Activated naive CD8-positive, alpha-beta T cell treated with anti-CD3 and anti-CD28 coated beads, Interleukin-2, amount 50 U/mL, for 24 hours (primary cell): ENCODE measurements around the gene RPH3AL.
"Not testable (repeated sequence)": the region's sequence is repeated elsewhere in the genome, so short reads cannot be mapped to it uniquely, and the experiment has no call there.

Source experiments
- ATAC-seq: fragments of 150-1000 bp; cut with Tn5 transposase; one replicate; pipeline ENCODE4 v1.10.0; 2021
- DNase-seq: peaks from one replicate; pipeline ENCODE4 v3.0.0; 2021
- H3K27ac Mint-ChIP-seq: one replicate; pipeline ENCODE4 v1.8.0; 2021; ENCODE audit warnings: mild to moderate bottlenecking, mixed read lengths
- H3K27me3 Mint-ChIP-seq: one replicate; pipeline ENCODE4 v1.8.0; 2021; ENCODE audit warnings: mixed read lengths
- H3K36me3 Mint-ChIP-seq: one replicate; pipeline ENCODE4 v1.8.0; 2021; ENCODE audit warnings: low read depth, mixed read lengths
- H3K4me1 Mint-ChIP-seq: one replicate; pipeline ENCODE4 v1.8.0; 2021; ENCODE audit warnings: mixed read lengths
- H3K4me3 Mint-ChIP-seq: one replicate; pipeline ENCODE4 v1.8.0; 2021; ENCODE audit warnings: mild to moderate bottlenecking, moderate library complexity, mixed read lengths
- H3K9me3 Mint-ChIP-seq: one replicate; pipeline ENCODE4 v1.8.0; 2021; ENCODE audit warnings: mixed read lengths

The RPH3AL gene

DNA sequence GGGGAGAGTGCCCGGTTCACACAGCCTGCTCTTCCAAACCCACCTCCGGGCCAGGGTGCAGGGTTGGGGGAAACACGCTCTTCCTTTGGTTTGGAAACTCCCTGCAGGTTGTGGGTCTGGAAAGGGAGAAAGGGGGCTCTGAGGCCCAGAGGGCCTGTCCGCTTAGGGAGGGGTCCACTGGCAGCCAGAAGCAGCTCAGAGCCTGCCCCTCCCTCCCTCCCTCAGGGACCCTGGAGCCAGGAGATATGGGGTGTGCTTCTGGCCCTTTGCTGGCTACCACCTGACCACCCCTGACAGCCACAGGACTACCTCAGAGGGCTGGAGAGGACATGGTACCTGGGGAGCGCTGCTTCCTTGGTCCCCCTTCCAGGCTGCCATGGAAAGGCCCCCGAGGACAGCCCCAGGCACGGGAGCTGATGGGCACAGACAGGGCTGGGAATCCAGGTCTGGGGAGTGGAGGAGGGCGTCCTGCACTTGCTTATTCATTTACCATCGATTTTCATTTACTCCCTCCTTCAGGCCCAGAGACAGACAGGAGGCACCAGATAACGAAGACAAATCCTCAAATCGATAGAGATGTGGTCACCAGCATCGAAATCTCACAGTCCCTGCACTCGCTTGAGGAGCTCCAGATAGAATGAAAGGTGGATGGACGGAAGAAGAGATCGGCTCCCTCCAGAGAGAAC lies 122.8 kb downstream of the RPH3AL start:
- no peaks in the 10 kb centered on the region for H3K27me3 Mint-ChIP-seq
- no peak for DNase-seq
- H3K4me1 Mint-ChIP-seq: no peaks in the 10 kb centered on the region
- H3K9me3 Mint-ChIP-seq: no peaks in the 10 kb centered on the region
- no peak for ATAC-seq
- no peaks in the 10 kb centered on the region for H3K36me3 Mint-ChIP-seq
- no peak overlapping the region for H3K4me3 Mint-ChIP-seq
- H3K27ac Mint-ChIP-seq: no peak overlapping the region

DNA sequence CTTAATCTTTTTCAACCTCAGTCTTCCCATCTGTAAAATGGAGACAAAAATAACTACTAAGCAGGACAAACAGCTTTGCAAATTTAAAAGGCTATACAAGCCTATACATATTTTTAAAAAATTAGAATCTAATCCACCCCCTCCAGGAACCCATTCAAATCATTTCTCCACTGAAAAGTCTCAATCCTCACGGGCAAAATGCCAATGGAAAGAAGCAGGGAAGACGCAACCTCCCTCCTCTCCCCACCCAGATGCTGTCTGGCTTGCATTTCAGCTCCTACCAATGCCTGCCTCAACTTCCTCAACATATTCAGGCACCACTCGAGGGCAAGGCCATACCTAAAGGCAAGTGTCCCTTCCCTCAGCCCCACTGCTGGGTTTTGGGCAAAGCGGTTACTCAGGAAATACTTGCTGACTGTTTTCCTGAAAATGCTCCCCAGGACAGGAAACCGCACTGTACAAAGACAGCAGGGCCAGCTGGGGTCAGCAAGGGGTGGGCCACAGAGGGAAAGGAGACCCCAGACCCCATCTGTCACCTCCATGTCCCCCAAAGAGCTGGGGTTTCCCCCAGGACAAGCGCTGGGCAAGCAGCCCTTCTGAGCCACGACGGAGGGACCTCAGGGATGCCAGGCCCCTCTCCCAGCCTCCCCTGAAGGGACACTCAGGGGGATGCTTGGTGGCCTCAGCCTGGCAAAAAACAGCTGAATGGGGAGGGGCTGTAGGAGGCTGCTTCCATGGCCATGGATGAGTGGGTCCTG lies 123.5 kb downstream of the RPH3AL start:
- H3K27me3 Mint-ChIP-seq: no peaks in the 10 kb centered on the region
- DNase-seq (no peak), ATAC-seq (no peak)
- no peak overlapping the region for H3K27ac Mint-ChIP-seq
- no peaks in the 10 kb centered on the region for H3K36me3 Mint-ChIP-seq
- H3K4me3 Mint-ChIP-seq: no peak overlapping the region
- H3K4me1 Mint-ChIP-seq: no peaks in the 10 kb centered on the region
- no peaks in the 10 kb centered on the region for H3K9me3 Mint-ChIP-seq

DNA sequence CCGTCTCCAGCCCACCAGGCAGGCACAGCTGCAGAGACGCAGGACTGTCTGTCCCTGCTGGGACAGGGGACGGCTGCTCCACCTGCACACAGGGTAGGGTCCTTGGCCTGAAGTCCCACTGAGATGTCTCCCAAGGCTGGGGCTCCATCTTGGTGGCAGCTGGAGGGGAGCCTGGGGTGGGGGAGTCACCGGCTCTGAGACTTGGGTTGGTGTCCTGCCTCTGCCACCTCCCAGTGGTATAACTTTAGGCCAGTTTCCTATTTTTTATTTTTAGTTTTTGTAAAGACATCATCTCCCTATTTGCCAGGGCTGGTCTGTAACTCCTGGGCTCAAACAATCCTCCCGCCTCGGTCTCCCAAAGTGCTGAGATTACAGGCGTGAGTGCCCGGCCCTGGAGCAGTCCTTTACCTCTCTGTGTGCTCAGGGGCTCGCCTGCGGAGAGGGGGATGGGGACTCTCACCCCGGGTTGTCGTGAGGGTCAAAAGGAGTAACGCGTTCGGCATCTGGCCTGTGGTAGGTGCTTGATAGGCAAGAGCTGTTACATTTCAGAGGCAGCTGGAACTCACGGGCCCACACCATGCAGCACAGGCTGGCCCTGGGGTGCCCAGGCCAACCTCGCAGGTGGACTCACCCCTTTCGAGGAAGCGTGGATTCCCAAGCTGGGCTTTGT lies 124.5 kb downstream of the RPH3AL start:
- Mint-ChIP-seq H3K4me3 (no peak overlapping the region), H3K27ac (no peak overlapping the region), H3K36me3 (no peaks in the 10 kb centered on the region), H3K4me1 (no peaks in the 10 kb centered on the region), H3K9me3 (no peaks in the 10 kb centered on the region), H3K27me3 (no peaks in the 10 kb centered on the region)
- no peak for ATAC-seq
- DNase-seq: no peak

DNA sequence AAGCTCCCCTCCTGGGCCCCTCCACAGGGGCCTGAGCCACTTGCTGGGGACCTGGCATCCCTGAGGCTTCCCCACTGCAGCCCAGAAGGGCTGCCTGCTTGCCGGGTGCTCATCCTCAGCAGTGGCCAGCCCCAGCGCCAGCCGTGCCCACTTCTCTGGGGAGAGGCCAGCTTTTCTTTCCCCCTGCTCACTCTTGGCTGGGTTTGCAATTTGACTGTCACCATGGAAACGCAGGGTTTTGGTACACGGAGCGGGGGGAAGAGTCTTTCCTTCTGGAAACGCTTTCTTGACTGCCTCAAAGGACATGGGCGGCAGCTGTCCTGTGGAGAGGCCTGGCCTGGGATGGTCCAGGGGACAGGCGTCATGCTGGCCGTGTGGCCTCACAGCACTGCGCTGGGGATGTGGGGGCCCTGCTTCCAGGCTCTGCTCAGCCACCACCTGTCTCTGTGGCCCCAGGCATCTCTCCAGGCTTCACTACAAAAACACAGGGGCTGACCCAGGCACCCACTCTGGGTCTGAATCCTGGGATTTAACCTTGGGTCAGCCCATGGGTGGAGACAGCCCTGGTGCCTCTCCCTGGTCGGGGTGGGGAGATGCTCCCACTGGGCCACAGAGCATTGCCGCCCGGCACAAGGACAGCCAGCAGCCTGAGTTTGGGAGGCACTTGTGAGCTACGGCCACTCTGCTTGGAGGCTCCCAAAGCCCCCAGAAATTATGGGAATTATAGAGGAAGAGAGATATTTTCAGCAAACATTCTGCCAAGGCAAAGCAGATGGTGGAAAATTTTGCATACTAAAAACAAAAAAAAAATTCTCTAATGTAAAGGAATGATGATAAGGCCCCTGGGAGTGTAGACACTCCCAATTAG lies 125.3 kb downstream of the RPH3AL start:
- H3K9me3 Mint-ChIP-seq: no peaks in the 10 kb centered on the region
- no peaks in the 10 kb centered on the region for H3K36me3 Mint-ChIP-seq
- no peak overlapping the region for H3K4me3 Mint-ChIP-seq
- DNase-seq: no peak
- no peak for ATAC-seq
- H3K4me1 Mint-ChIP-seq: no peaks in the 10 kb centered on the region
- H3K27ac Mint-ChIP-seq: no peak overlapping the region
- H3K27me3 Mint-ChIP-seq: no peaks in the 10 kb centered on the region

DNA sequence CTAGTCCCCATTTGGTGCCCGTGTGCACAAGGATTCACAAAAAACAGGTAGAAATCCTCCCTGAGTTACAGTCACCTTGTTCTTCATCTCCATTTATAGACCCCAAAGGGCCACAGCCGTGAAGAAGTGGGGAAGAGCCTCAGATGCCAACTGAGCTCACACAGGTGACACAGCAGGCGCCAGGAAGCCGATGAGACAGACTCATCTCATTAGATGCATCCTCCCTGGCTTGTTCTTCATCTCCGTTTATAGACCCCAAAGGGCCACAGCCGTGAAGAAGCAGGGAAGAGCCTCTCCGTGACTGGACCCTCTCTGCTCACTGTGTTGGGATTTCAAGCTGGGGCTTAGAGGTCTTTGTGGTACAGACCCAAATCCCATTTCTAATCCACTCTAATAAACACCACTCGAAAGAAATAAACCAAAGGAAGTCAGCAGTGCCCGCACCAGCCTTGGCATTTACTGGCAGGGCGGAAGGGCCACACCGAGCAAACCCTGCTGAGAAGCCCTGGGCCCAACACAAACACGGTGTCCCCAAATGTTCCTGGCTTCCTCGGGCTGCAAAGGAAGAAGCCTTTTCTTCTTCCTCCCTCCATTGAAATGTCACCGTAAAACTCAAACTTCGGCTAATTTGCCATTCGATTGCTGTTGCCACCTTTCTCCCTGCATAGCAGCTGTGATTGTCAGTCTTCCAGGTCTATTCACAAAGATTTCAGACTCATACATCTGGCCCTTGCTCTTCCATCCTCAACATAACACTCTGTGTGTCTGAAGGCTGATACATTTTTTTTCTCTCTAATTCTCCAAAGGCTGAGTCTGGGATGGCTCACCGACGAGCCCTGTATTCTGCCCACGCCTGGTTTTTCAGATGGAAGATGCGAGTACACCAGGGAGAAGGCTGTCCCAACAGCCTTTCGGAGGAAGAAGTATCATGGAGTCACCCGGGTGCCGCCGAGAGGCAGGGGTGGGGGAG lies 126.2 kb downstream of the RPH3AL start:
- Mint-ChIP-seq H3K4me3 (no peak overlapping the region), H3K4me1 (no peaks in the 10 kb centered on the region), H3K27me3 (no peaks in the 10 kb centered on the region), H3K36me3 (no peaks in the 10 kb centered on the region), H3K9me3 (no peaks in the 10 kb centered on the region), H3K27ac (no peak overlapping the region)
- ATAC-seq (no peak), DNase-seq (no peak)

DNA sequence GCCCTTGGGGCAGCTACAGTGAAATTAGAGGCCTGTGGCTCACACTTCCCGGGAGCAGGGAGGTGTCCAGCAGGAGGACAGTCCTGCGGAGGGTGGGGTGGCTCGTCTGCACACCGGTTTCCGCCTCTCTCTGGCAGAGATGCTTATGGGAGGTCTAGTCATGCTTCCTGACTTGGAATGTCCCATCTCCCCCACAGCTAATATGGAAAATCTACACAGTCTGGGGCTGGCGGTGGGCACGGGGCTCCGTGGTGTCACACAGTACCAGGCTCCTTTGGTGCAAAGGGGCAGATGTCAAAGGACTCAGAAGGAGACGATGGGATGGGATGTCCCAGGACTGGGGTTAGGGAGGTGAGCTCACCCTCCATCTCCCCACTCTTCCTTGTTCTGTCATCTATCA lies 127.1 kb downstream of the RPH3AL start:
- H3K4me1 Mint-ChIP-seq: no peaks in the 10 kb centered on the region
- ATAC-seq (no peak), DNase-seq (no peak)
- no peaks in the 10 kb centered on the region for H3K27me3 Mint-ChIP-seq
- H3K36me3 Mint-ChIP-seq: no peaks in the 10 kb centered on the region
- no peak overlapping the region for H3K27ac Mint-ChIP-seq
- H3K9me3 Mint-ChIP-seq: no peaks in the 10 kb centered on the region
- no peak overlapping the region for H3K4me3 Mint-ChIP-seq

DNA sequence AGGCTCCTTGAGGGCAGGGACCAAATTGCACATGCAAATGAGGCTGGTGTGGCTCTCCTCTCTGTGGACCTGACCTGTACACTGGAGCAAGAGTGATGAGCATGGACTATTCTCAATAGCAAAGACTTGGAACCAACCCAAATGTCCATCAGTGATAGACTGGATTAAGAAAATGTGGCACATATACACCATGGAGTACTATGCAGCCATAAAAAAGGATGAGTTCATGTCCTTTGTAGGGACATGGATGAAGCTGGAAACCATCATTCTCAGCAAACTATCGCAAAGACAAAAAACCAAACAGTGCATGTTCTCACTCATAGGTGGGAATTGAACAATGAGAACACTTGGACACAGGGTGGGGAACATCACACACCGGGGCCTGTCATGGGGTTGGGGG lies 128.0 kb downstream of the RPH3AL start:
- DNase-seq, H3K27me3 Mint-ChIP-seq, H3K36me3 Mint-ChIP-seq, H3K27ac Mint-ChIP-seq, H3K4me3 Mint-ChIP-seq, ATAC-seq, H3K9me3 Mint-ChIP-seq, H3K4me1 Mint-ChIP-seq: not testable (repeated sequence)

DNA sequence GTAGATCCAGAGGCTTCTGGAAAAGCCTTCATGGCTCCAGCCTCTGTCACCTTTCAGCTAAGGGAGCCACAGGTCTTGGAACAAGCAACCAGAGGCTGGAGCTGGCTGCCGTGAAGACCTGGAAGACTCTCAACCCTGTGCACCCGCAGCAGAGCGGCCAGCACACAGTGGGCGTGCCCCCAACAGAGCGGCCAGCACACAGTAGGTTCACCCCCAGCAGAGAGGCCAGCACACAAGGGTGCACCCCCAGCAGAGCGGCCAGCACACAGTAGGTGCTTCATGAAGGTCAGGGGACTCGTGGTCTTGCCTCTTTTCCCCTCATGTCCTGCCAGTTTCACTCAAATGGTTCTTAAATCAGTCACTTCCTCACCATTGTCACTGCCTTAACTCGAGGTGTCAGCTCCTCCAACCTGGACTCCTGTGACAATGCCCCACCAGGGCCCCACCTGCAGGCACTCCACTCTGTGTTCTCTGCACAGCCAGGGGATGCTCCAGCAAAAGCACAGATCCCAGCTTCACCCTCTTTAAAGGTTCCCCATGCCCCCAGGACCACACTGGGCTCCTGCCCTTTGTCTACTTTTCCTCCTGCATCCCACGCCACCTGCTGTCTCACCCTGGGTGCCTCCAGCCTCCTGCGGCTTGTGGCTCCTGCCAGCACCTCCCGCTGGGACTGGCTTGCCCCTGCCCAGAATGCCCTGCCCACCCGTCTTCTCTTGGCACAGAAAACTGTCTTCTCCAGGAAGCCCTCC lies 128.7 kb downstream of the RPH3AL start:
- H3K9me3 Mint-ChIP-seq: no peaks in the 10 kb centered on the region
- H3K27me3 Mint-ChIP-seq: no peaks in the 10 kb centered on the region
- no peak overlapping the region for H3K27ac Mint-ChIP-seq
- ATAC-seq (no peak), DNase-seq (no peak)
- no peak overlapping the region for H3K4me3 Mint-ChIP-seq
- no peaks in the 10 kb centered on the region for H3K36me3 Mint-ChIP-seq
- no peaks in the 10 kb centered on the region for H3K4me1 Mint-ChIP-seq

DNA sequence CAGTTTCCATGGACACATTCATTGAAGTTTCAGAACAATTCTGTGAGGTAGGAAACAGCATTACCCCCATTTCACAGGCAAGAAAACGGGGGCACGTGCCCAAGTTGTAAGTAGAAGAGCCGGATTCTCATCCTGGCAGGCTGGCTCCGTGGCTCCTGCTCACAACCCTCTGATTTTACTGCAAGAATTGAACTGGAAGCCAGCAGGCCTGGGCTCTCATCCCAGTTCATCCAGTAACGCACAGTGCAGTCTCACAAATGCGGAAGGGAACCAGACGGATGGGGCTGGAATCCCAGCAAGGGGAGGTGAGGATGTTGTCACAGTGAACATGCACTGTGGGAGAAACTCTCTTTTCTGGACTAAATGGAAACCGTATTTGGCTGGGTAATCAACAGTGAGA lies 130.4 kb downstream of the RPH3AL start:
- no peaks in the 10 kb centered on the region for H3K27me3 Mint-ChIP-seq
- ATAC-seq (no peak), DNase-seq (no peak)
- no peaks in the 10 kb centered on the region for H3K9me3 Mint-ChIP-seq
- no peak overlapping the region for H3K27ac Mint-ChIP-seq
- no peak overlapping the region for H3K4me3 Mint-ChIP-seq
- no peaks in the 10 kb centered on the region for H3K4me1 Mint-ChIP-seq
- H3K36me3 Mint-ChIP-seq: no peaks in the 10 kb centered on the region

DNA sequence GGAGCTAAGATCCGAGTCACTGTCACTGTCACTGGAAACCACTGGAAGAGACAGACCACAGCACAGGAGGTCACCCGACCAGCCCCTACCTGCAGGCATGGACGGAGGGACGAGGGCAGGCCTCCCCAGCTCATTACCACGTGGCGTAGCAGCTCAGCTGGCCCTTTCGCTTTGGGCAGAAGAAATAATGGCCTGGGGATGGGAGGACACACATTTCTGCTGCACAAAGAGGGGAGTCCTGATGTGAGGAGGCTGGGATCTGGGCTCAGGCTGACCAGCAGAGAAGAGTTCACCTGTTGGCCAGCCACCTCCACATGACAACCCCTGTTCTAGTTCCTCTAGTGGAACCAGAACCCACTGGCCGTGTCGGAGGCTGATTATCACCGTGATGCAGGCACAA lies 132.9 kb downstream of the RPH3AL start:
- Mint-ChIP-seq H3K27me3 (no peaks in the 10 kb centered on the region), H3K4me3 (no peak overlapping the region), H3K4me1 (no peaks in the 10 kb centered on the region), H3K27ac (no peak overlapping the region), H3K9me3 (no peaks in the 10 kb centered on the region), H3K36me3 (no peaks in the 10 kb centered on the region)
- no peak for ATAC-seq
- no peak for DNase-seq

DNA sequence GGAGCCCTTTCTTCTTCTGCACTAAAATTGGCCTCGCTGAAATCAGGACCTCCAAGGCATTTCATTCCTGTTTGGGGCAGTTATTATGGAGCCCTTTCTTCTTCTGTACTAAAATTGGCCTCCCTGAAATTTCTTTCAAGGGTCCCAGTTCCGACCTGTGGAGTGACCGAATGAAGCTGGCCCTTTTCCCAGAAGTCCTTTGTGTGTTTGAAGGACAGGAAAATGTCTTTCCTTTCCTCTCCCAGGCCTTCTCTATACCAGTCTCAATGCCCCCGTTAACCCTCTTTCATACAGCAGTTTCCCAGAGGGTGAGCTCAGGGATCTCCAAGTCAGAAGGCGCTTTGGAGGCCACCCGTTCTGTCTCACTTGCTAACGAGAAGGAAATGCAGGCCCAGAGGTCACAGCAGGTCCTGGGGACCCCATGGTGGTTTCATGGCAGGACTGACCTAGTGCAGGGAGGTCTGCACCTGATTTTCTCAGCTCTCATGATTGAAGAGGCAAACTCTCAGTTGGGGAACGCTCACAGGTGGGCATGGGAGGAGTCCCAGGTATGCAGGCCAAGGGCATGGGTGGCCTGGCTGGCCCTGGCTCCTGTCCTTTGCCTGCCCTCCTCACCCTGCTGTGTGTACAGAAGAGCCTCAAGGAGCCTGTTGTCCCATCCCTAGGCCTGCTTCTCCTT lies 134.0 kb downstream of the RPH3AL start:
- Mint-ChIP-seq H3K9me3 (no peaks in the 10 kb centered on the region), H3K36me3 (no peaks in the 10 kb centered on the region), H3K27ac (no peak overlapping the region), H3K27me3 (no peaks in the 10 kb centered on the region), H3K4me3 (no peak overlapping the region), H3K4me1 (no peaks in the 10 kb centered on the region)
- ATAC-seq: no peak
- DNase-seq: no peak

DNA sequence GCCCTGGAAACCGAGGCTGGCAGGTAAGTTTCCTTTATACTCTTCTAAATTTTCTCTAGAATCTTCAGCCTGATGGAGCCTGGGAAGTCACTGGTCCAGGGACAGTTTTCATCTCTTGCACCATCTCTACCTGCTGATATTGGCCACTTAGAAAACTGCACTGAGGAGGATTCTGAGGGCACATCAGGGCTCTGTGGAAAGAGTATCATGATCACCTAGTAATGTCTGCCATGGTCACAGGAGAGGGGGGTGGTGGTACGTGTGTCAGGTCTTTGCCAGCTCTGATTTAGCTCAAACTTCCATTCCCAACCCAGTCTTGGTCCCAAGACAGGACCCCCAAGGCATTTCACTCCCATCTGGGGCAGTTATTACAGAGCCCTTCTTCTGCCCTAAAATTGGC lies 136.0 kb downstream of the RPH3AL start:
- DNase-seq (no peak), ATAC-seq (no peak)
- Mint-ChIP-seq H3K36me3 (peaks cover 2% of the 10 kb centered on the region), H3K9me3 (no peaks in the 10 kb centered on the region), H3K27me3 (no peaks in the 10 kb centered on the region), H3K4me3 (no peak overlapping the region), H3K27ac (no peak overlapping the region), H3K4me1 (no peaks in the 10 kb centered on the region)
